Ovary (tissue), 9 donors: ENCODE data around the gene MYO5B. TPM values are rescaled to one million over a fixed set of nuclear protein-coding genes. Genes with fewer than 3 reads are reported as not detected.

ENCODE experiments used
- DNase-seq, 5 donors: peaks; one replicate each; pipeline ENCODE4 v3.0.0-alpha.2; 2019 to 2020
- H3K27ac ChIP-seq, 2 donors: fragments of 200-600 bp; one replicate each; pipeline versions ENCODE4 v1.5.1 to v1.8.0; 2019 to 2022
- H3K27me3 ChIP-seq: fragments of 200-600 bp; one replicate; pipeline ENCODE4 v1.8.0; 2022
- H3K36me3 ChIP-seq: fragments of 200-600 bp; sonication (generic); one replicate; pipeline ENCODE4 v1.5.1; 2019
- H3K4me1 ChIP-seq: one replicate; pipeline ENCODE4 v1.8.1; 2013; ENCODE audit warnings: mild to moderate bottlenecking, moderate library complexity; ENCODE audit not compliant: insufficient read depth
- H3K4me3 ChIP-seq: fragments of 200-600 bp; sonication (generic); one replicate; pipeline ENCODE4 v1.5.1; 2017
- H3K9me3 ChIP-seq, 2 donors: fragments of 200-600 bp in 1 of 2; sonication (generic) in 1 of 2; one replicate each; pipeline versions ENCODE4 v1.5.1 to v1.8.1; 2013 to 2019; ENCODE audit warnings: mild to moderate bottlenecking in 1 of 2, moderate library complexity in 1 of 2
- CTCF ChIP-seq, 3 donors: fragments of 450-650 bp in 2 of 3; fragments of 200-600 bp in 1 of 3; IDR thresholded peaks; one replicate each; pipeline versions ENCODE4 v1.5.1 to v1.8.0; 2016 to 2022; ENCODE audit warnings: antibody characterized with exemption in 3 of 3, mild to moderate bottlenecking in 1 of 3
- EP300 ChIP-seq: sonication (generic); formaldehyde crosslinking; IDR thresholded peaks from one replicate; pipeline ENCODE4 v1.6.1; 2017; ENCODE audit warnings: antibody characterized with exemption
- POLR2A ChIP-seq: fragments of 450-650 bp; IDR thresholded peaks from one replicate; pipeline ENCODE4 v1.6.1; 2017; ENCODE audit warnings: antibody characterized with exemption, mild to moderate bottlenecking, moderate library complexity
- WGBS, 3 donors: extraction: QIAGEN DNeasy Blood & Tissue Kit in 1 of 3; methylation state at CpG; one replicate each; pipeline versions ENCODE4 v1.1.5 to v1.1.7; 2013 to 2017; 5-methylcytosine and 5-hydroxymethylcytosine counted together
- intact Hi-C, 4 donors: fragments of 100-400 bp; cut with DNase I; formaldehyde crosslinking; loops; one replicate each; pipeline versions ENCODE4 v1.11.0 to v1.15.1; 2022 to 2023
- polyA plus RNA-seq, 2 donors: library from polyadenylated mRNA; stranded (reverse); fragments of 200-250 nt in 1 of 2; fragments of 350-450 nt in 1 of 2; fragmentation: Illumina TruSeq in 1 of 2; extraction: RNeasy Lipid Tissue Mini Kit (QIAGEN cat#74804) in 1 of 2; gene quantifications; one replicate each; pipeline ENCODE4 v1.2.3, GENCODE V29; 2013 to 2014
- total RNA-seq, 7 donors: library from RNA; depleted of rRNA in 2 of 7; stranded (reverse); fragments of >200 nt in 2 of 7; fragmentation: NEBNext Ultra II Directional in 3 of 7; extraction: Animal tissue kit (Norgen Biotek cat#: 25700) in 3 of 7; gene quantifications; one replicate each; pipeline versions ENCODE4 v1.1.0 to v1.2.4, GENCODE V29; 2016 to 2023
- donor health status: DM: no; HTN: no; CAD: no; lungs with moderate emphysema.
- donor health status: DM: no; HTN: no; CAD: no.
- donor health status: Bipolar disorder and iron deficiency.
- donor health status: DM: yes; HTN: yes; CAD: no.
- donor health status: DM: no; HTN: no; CAD: no.
- donor health status: DM: yes; HTN: yes; CAD: no.

The MYO5B gene
- total and polyA plus RNA-seq, 9 donors, result 0.25 to 25.5 (median 1.5) TPM

- no peak for TF ChIP-seq CTCF (IDR thresholded peaks at IDR 0.05)
- no peak for TF ChIP-seq POLR2A
- no peak for TF ChIP-seq EP300
- Histone ChIP-seq H3K4me1 (no peaks in the 10 kb centered on the region), H3K27me3 (no peaks in the 10 kb centered on the region), H3K27ac (no peak overlapping the region), H3K9me3 (no peaks in the 10 kb centered on the region), H3K36me3 (no peaks in the 10 kb centered on the region), H3K4me3 (no peak overlapping the region)
- no peak for DNase-seq
- intact Hi-C loops, result no loop called here
- WGBS, 3 donors, result 51 to 64% (median 62%) methylated on average over 4 of the region's 4 CpGs
Measured at GRCh38 chr18:49967171-49967570, 227.8 kb downstream of the MYO5B start.

- Histone ChIP-seq H3K27ac (no peak overlapping the region), H3K4me1 (no peaks in the 10 kb centered on the region), H3K4me3 (no peak overlapping the region), H3K9me3 (no peaks in the 10 kb centered on the region), H3K27me3 (no peaks in the 10 kb centered on the region), H3K36me3 (no peaks in the 10 kb centered on the region)
- TF ChIP-seq POLR2A (no peak), EP300 (no peak), CTCF (IDR thresholded peaks at IDR 0.05) (no peak)
- WGBS, 3 donors, result 15 to 35% (median 17%) methylated on average over 3 of the region's 3 CpGs
- no peak for DNase-seq
- intact Hi-C loops, result no loop called here
Measured at GRCh38 chr18:49966090-49966489, 228.9 kb downstream of the MYO5B start.

GRCh38 chr18:49963217-49963616 is 231.7 kb downstream of the MYO5B start:
- Histone ChIP-seq H3K4me1 (no peaks in the 10 kb centered on the region), H3K27ac (no peak overlapping the region), H3K9me3 (no peaks in the 10 kb centered on the region), H3K27me3 (no peaks in the 10 kb centered on the region), H3K36me3 (no peaks in the 10 kb centered on the region), H3K4me3 (no peak overlapping the region)
- no peak for DNase-seq
- WGBS, 3 donors, result 91 to 95% (median 92%) methylated on average over 4 of the region's 4 CpGs
- no peak for TF ChIP-seq EP300
- no peak for TF ChIP-seq POLR2A
- TF ChIP-seq CTCF (IDR thresholded peaks at IDR 0.05), result no peak
- intact Hi-C loops, result no loop called here

GRCh38 chr18:49961271-49961670 is 233.7 kb downstream of the MYO5B start:
- no peak for TF ChIP-seq CTCF (IDR thresholded peaks at IDR 0.05)
- TF ChIP-seq POLR2A, result no peak
- no peak for TF ChIP-seq EP300
- intact Hi-C loops, result no loop called here
- H3K9me3 ChIP-seq, result no peaks in the 10 kb centered on the region
- no peak overlapping the region for H3K4me3 ChIP-seq
- no peak overlapping the region for H3K27ac ChIP-seq
- no peak for DNase-seq
- no peaks in the 10 kb centered on the region for H3K36me3 ChIP-seq
- WGBS, 3 donors, result 46 to 95% (median 94%) methylated on average over 2 of the region's 2 CpGs
- no peaks in the 10 kb centered on the region for H3K27me3 ChIP-seq
- no peaks in the 10 kb centered on the region for H3K4me1 ChIP-seq

GRCh38 chr18:49960376-49960775 is 234.6 kb downstream of the MYO5B start:
- H3K27me3 ChIP-seq, result no peaks in the 10 kb centered on the region
- H3K4me1 ChIP-seq, result no peaks in the 10 kb centered on the region
- no peaks in the 10 kb centered on the region for H3K36me3 ChIP-seq
- TF ChIP-seq EP300 (no peak), POLR2A (no peak), CTCF (IDR thresholded peaks at IDR 0.05) (no peak)
- no peak overlapping the region for H3K27ac ChIP-seq
- DNase-seq, result no peak
- 83 to 89% (median 84%) methylated on average over 4 of the region's 4 CpGs for WGBS, 3 donors
- intact Hi-C loops, result no loop called here
- H3K9me3 ChIP-seq, result no peaks in the 10 kb centered on the region
- H3K4me3 ChIP-seq, result no peak overlapping the region
